Measurements from ENCODE around the gene NABP1.

NABP1 gene

DNA sequence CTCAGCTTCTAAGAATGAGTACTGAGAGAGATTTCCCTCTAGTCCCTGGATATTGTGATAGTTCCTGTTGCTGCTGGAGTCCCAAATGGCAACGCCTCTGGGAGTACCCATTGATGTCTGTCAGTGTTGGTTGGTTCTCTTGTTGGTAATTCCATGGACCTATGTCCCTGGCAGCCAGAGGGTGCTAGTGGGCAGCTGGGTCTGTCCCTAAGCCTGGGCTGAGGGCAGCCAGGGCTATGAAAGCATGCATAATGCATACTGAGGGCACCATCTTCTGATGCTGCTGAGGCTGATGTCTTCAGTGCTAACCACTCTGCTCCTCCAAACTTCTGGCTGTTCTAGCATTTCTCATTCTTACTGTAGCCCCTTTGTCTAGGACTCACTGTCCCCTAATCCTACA, 35.9 kb downstream of the NABP1 start:
- DNase-seq: no peak

DNA sequence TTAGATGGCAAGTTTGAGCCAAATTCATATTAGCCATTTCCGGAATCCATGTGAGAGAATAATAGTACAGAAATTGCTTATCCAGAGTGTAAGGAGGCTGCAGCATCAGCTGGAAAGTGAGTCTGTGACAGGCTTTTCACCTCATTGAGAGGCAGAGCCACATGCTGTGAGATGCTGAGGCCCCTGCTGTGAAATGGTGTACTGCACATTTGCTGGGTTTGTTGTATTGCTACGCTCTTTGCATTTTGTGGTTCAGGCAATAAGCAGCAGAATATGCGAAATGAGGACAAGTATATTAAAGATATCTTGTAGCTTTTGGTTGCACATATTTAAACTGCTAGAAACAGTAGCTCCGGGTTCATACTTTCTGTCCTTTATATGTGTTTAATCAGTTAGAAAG, 37.0 kb downstream of the NABP1 start:
- DNase-seq: no peak

DNA sequence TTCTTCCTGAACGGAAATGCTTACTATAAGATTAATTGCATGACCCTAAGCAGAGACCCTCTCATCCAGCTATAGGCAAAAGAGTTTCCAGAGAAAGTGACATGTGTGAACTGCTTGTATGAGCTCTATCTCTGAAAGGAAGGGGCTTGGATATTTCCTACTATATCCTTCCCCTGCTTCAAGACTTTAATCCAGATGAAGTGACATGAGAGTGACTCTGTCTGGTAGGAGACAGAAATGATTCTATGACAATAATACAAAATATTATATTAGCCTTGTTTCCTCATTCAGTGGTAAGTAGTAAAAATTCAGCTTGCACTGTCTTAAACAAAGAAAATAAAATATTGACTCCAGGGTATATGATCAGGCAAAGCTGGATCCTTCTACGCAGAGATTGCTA, 37.5 kb downstream of the NABP1 start:
- no peak for DNase-seq

DNA sequence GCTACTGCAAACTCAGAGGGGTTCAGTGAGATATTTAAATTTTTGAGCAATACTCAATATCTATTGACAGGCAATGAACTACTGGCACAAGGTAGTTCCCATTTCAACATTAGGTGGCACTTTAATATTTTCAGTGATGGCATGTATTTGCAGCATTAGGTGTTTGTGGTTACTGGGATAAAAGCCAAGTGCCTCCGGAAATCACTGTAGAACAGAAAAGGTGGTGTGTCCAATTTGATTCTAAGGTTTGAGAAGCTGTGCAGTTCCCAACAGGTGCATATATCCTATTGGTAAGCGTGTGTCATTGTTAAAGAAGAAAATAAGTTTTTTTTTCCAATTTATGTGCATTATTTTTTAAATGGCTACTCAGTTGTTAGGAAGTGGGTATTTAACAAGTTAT, 41.3 kb downstream of the NABP1 start:
- no peak for DNase-seq

DNA sequence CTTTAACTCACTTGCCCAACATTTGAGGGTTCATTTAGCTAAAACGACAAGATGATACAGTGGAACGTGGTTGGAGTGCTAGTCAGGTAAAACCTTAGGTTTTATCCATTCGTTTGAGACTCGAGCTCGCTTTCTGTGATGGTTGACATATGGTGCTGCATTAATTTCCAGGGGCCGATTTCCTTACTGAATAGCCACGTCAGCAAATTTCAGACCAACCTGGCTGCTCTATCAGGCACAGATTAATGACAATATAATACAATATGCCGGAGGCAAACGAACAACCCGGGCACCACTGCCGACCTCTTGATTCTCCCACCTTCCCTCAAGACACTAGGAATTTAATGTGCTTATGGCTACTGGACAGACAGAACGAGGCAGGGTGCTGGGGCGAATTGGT, 42.0 kb downstream of the NABP1 start:
- DNase-seq: no peak

- DNase-seq: no peak
Measured at GRCh38 chr2:191721331-191721730, 43.4 kb downstream of the NABP1 start.

- no peak for DNase-seq
Measured at GRCh38 chr2:191724015-191724414, 46.1 kb downstream of the NABP1 start.

- no peak for DNase-seq
Measured at GRCh38 chr2:191728750-191729624, 51.1 kb downstream of the NABP1 start.

DNA sequence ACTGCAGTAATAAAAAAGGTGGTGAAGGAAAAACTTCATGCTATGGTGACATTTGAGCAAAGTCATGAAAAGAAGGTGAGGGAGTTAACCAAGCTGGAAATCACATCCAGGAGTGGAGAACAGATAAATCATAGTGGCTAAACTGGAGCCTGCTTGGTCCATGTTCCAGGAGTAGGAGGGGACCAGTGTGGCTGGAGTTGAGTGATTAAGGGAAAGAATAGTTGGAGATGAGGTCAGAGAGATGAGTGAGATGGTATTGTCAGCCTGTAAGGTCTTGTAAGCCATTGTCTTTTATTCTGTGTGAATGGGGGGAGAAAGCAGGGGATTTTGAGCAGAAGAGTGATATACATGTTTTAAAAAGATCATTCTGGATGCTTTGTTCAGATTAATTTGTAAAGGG, 52.3 kb downstream of the NABP1 start:
- DNase-seq: no peak
